PC-9 (cell line): Measurements from ENCODE around the gene MIEF1. TPM values are rescaled to one million over a fixed set of nuclear protein-coding genes. Genes with fewer than 3 reads are reported as not detected.
A peak's percentile ranks its signal among the peaks of the same experiment; 100 is the strongest.

ENCODE experiments used
- BruUV-seq: library from RNA; stranded (reverse); fragments of 400-500 nt; replicated peaks from 2 replicates; lab custom pipeline; 2021; lab: Mats Ljungman, UMichigan
- CTCF ChIA-PET: fragments of 300-600 bp; sonication (Branson Sonifier 250); formaldehyde crosslinking; loops from one replicate; lab custom pipeline; 2022; ENCODE audit warnings: antibody characterized with exemption; lab: Charles Lee
- POLR2A ChIA-PET: fragments of 300-600 bp; sonication (Branson Sonifier 250); formaldehyde crosslinking; loops from one replicate; lab custom pipeline; 2022; ENCODE audit warnings: antibody characterized with exemption; ENCODE audit not compliant: unreplicated experiment; lab: Charles Lee
- DNase-seq, 2 experiments: peaks; one replicate each; pipeline versions ENCODE4 v3.0.0 to v3.0.0-alpha.2; 2015 to 2022; ENCODE audit warnings: mixed read lengths in 1 of 2
- H2AFZ ChIP-seq: fragments of 200-600 bp; sonication (generic); 2 replicates; pipeline ENCODE4 v1.8.1; 2017; ENCODE audit warnings: antibody characterized with exemption
- H3F3A ChIP-seq: fragments of 200-600 bp; sonication (generic); 2 replicates; pipeline ENCODE4 v1.8.1; 2017; ENCODE audit warnings: antibody characterized with exemption, mild to moderate bottlenecking, low read depth; ENCODE audit not compliant: insufficient read depth
- H3K27ac ChIP-seq: fragments of 200-600 bp; sonication (generic); 2 replicates; pipeline ENCODE4 v1.6.1; 2016; ENCODE audit warnings: mixed run types
- H3K27me3 ChIP-seq: fragments of 200-600 bp; sonication (generic); 2 replicates; pipeline ENCODE4 v1.6.1; 2016; ENCODE audit warnings: low read depth, mixed run types; ENCODE audit not compliant: insufficient read depth
- H3K36me3 ChIP-seq: fragments of 200-600 bp; sonication (generic); 2 replicates; pipeline ENCODE4 v1.6.1; 2016; ENCODE audit warnings: low read depth, mixed run types
- H3K4me1 ChIP-seq: fragments of 200-600 bp; sonication (generic); replicated peaks from 2 replicates; pipeline ENCODE4 v1.6.1; 2016; ENCODE audit warnings: mixed run types; ENCODE audit not compliant: insufficient read depth
- H3K4me2 ChIP-seq: fragments of 200-600 bp; sonication (generic); 2 replicates; pipeline ENCODE4 v1.6.1; 2017; ENCODE audit warnings: mixed run types
- H3K4me3 ChIP-seq: fragments of 200-600 bp; sonication (generic); 2 replicates; pipeline ENCODE4 v1.6.1; 2016; ENCODE audit warnings: mixed run types
- H3K79me2 ChIP-seq: fragments of 200-600 bp; sonication (generic); 2 replicates; pipeline ENCODE4 v1.6.1; 2017; ENCODE audit warnings: low read depth, mixed run types
- H3K9me2 ChIP-seq: fragments of 200-600 bp; sonication (generic); 2 replicates; pipeline ENCODE4 v1.8.1; 2017; ENCODE audit warnings: mild to moderate bottlenecking; ENCODE audit not compliant: insufficient read depth
- H3K9me3 ChIP-seq: fragments of 200-600 bp; sonication (generic); 2 replicates; pipeline ENCODE4 v1.8.1; 2016; ENCODE audit warnings: low read depth; ENCODE audit not compliant: insufficient read depth
- H4K20me1 ChIP-seq: fragments of 200-600 bp; sonication (generic); 2 replicates; pipeline ENCODE4 v1.8.1; 2017; ENCODE audit not compliant: insufficient read depth
- CTCF ChIP-seq: fragments of 200-600 bp; sonication (generic); conservative IDR thresholded peaks from 2 replicates; pipeline ENCODE4 v1.6.1; 2017; ENCODE audit warnings: mixed run types, antibody characterized with exemption, mild to moderate bottlenecking, moderate library complexity
- EZH2 ChIP-seq: fragments of 200-600 bp; sonication (generic); IDR thresholded peaks from 2 replicates; pipeline ENCODE4 v1.8.0; 2017; ENCODE audit warnings: antibody characterized with exemption, low read depth
- intact Hi-C: fragments of 100-400 bp; cut with micrococcal nuclease; formaldehyde crosslinking; loops from one replicate; pipeline ENCODE4 v1.10.0; 2022; ENCODE audit not compliant: unreplicated experiment
- total RNA-seq: library from RNA; stranded (reverse); gene quantifications from 2 replicates; pipeline ENCODE4 v1.2.3, GENCODE V29; 2021

Gene MIEF1
- total RNA-seq, 1 experiment from 2014 or later = 36.9 TPM

DNA sequence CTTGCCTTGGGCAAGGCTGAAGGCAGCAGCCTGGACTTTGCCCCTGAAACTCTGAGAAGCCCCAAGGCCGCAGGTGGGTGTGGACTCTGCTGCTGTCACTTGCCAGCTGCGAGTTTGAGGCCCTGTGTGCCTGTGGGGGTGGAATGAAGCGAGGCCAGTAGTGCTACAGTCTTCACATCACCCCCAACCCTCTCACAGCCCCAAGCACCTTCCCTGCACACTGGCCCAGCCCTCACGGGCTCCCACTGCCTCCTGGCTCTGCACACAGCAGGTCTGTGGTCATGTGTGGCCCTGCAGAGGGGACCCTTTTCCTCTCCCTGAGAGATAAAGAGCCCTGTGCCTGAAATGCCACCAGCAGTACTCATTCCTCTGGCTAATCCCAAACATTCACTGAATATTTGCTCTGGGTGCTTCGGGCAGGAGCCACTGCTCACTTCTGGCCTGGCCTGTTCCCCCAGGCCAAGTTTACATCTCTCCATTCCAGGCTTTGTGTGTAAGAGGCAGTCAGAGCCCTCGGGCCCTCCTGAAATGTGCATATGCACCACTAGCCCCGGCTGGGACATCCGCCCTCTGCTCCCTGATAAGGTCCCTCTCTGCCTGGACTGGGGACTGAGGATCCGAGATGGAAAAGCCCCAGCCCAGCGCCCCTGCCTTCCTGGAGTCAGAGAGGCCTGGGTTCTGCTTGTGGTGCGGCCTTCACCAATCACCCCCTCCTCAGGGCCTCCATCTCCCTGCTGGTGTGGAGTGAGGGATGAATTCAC, 27.6 kb upstream of the MIEF1 start:
- ChIA-PET POLR2A (no interaction called here), CTCF (interaction anchor here (0.5 to 0.7 kb wide), 3 partner anchors 121 to 704 kb away, joined by 3 to 6 read pairs (median 3); no protein-coding TSS in a partner anchor)
- no peaks in the 10 kb centered on the region for H3K9me3 ChIP-seq
- intact Hi-C loops = loop anchor here (5.0 kb wide), 1 partner anchor 37 kb away; no protein-coding TSS in a partner anchor
- no peak for TF ChIP-seq EZH2
- no peak for TF ChIP-seq CTCF
- peaks cover 25% of the 10 kb centered on the region for H3K4me1 ChIP-seq
- no peaks in the 10 kb centered on the region for H3K79me2 ChIP-seq
- H3K4me2 ChIP-seq = no peak overlapping the region
- H3K27me3 ChIP-seq = peaks cover 23% of the 10 kb centered on the region
- peak; percentile 25 to 67 for DNase-seq
- no peak overlapping the region for H3K27ac ChIP-seq
- no peaks in the 10 kb centered on the region; the same call in 1 of the 2 replicates for H3F3A ChIP-seq
- no peak overlapping the region for H2AFZ ChIP-seq
- H4K20me1 ChIP-seq = peaks cover 4% of the 10 kb centered on the region; the same call in 1 of the 2 replicates
- H3K4me3 ChIP-seq = no peak overlapping the region
- BruUV-seq = no TSS peak
- H3K9me2 ChIP-seq = no peaks in the 10 kb centered on the region
- H3K36me3 ChIP-seq = no peaks in the 10 kb centered on the region

DNA sequence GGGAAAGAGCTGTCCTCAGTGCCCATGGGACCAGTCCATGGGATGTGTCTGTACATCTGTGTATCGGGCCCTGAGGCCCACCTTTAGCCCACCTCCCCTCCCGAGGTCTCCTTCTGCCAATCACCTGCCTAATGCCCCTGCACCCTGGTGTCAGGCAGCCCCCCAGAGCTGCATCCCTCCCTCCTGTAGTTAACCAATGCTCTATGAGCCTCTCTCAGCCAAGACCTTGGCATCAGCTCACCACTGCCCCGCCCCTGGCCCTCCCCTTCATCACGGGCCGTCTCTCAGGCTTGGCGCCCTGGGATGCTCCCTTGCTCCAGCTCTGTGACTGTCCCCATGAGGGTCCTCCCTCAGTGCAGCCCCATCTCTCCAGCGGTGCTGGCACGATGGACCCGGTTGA, 26.8 kb upstream of the MIEF1 start:
- ChIA-PET CTCF (interaction anchor here (0.5 to 0.7 kb wide), 3 partner anchors 122 to 705 kb away, joined by 3 to 6 read pairs (median 3); no protein-coding TSS in a partner anchor), POLR2A (no interaction called here)
- Histone ChIP-seq H2AFZ (no peak overlapping the region), H3F3A (no peaks in the 10 kb centered on the region; the same call in 1 of the 2 replicates), H3K9me3 (no peaks in the 10 kb centered on the region), H3K4me2 (no peak overlapping the region), H3K79me2 (no peaks in the 10 kb centered on the region), H4K20me1 (peaks cover 4% of the 10 kb centered on the region; the same call in 1 of the 2 replicates), H3K27me3 (peaks cover 23% of the 10 kb centered on the region), H3K27ac (no peak overlapping the region), H3K36me3 (no peaks in the 10 kb centered on the region), H3K9me2 (no peaks in the 10 kb centered on the region), H3K4me3 (no peak overlapping the region), H3K4me1 (peaks cover 25% of the 10 kb centered on the region)
- intact Hi-C loops = no loop called here
- BruUV-seq = no TSS peak
- no peak for TF ChIP-seq CTCF
- TF ChIP-seq EZH2 = no peak
- no peak for DNase-seq

- no peaks in the 10 kb centered on the region for H3K79me2 ChIP-seq
- ChIA-PET POLR2A (no interaction called here), CTCF (no interaction called here)
- H3K9me2 ChIP-seq = no peaks in the 10 kb centered on the region
- DNase-seq = no peak
- H2AFZ ChIP-seq = no peak overlapping the region
- H4K20me1 ChIP-seq = peaks cover 4% of the 10 kb centered on the region; the same call in 1 of the 2 replicates
- no peak overlapping the region for H3K27ac ChIP-seq
- no peak overlapping the region for H3K4me3 ChIP-seq
- H3K4me1 ChIP-seq = peaks cover 25% of the 10 kb centered on the region
- no peak for TF ChIP-seq CTCF
- TF ChIP-seq EZH2 = no peak
- H3K9me3 ChIP-seq = no peaks in the 10 kb centered on the region
- no TSS peak for BruUV-seq
- H3K4me2 ChIP-seq = no peak overlapping the region
- intact Hi-C loops = no loop called here
- no peaks in the 10 kb centered on the region for H3K36me3 ChIP-seq
- H3K27me3 ChIP-seq = peaks cover 23% of the 10 kb centered on the region
- H3F3A ChIP-seq = no peaks in the 10 kb centered on the region; the same call in 1 of the 2 replicates
Observed at GRCh38 chr22:39475902-39476301, 26.2 kb upstream of the MIEF1 start.
